Medulla oblongata (tissue), 1 donor: ENCODE data around the gene ELF1.
"Not testable (repeated sequence)": the region's sequence is repeated elsewhere in the genome, so short reads cannot be mapped to it uniquely, and the experiment has no call there.

Source experiments
- DNase-seq: peaks from one replicate; pipeline ENCODE4 v3.0.0-alpha.2; 2015; ENCODE audit errors: extremely low spot score

The ELF1 gene

DNA sequence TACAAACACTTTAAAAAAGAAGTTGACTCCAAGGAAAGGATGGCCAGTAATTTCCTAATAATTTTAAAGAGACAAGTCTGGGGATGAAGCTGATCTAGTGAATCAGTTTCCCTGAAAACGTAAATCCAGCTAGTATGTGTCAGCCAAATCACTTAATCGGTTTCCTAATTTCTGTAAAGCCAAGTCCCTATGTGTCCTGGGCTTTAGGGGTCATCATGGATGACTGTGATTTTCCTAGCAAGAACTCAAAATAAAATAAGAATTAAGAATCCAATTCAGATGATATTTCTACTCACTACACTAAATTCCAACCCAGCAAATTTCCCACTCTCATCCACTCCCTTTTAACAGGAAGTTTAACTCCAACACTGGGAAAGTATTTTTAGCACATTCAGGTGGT is 35.9 kb downstream of the ELF1 start:
- DNase-seq: peak; percentile 55

DNA sequence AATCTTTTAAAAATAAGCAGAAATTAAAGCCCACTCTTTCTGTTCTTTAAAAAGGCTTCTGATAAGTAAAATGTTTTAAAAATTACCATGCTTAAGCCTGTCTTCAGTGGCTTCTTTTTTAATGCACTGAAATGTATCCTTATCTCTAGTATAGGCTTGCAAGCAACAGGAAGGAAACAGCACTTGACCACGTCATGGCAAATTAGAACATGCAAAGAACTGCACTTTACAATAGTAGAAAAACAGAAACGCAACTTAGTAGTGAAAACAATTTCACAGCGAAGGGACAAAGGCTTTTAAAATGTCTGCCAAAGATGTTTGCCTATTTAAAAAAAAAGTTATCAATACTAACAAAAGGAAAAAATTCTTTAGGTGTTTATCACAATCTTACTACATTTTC is 36.3 kb downstream of the ELF1 start:
- peak; percentile 86 for DNase-seq

DNA sequence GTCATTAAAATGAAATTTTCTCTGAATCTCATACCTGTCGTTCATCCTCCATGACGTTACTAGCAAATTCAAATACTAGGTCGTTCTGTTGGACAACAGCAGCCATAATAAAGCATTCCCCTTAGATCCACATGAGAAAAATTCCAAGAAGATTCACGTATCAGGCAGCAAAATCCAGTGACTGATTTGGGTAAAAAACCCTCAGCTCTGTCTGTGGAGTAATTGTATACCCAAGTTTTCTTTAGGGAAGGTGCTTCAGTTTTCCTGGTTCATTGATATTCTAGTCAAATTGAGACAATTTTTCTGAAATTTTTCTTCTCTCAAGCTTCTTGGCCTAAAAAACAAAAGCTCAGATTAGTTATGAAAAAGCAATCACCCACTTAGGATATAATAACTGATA is 37.2 kb downstream of the ELF1 start:
- DNase-seq: no peak

DNA sequence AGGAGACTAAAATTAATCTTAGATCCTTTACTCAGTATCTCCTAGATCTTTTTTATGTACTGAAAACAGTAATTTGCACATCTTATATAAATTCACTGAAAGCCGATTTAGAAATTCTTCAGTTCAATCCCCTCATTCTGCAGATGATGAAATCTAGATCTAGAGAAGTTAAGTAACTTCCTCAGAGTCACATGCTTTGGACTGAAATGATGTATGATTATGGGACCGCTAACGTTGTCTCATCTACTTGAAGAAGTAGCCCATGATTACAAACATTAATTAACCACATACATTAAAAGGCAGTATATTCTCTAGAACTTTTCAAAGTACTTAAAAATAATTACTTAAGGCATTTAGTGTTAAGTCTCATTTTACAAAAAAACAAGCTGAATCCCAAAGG is 37.8 kb downstream of the ELF1 start:
- DNase-seq: peak; percentile 74

DNA sequence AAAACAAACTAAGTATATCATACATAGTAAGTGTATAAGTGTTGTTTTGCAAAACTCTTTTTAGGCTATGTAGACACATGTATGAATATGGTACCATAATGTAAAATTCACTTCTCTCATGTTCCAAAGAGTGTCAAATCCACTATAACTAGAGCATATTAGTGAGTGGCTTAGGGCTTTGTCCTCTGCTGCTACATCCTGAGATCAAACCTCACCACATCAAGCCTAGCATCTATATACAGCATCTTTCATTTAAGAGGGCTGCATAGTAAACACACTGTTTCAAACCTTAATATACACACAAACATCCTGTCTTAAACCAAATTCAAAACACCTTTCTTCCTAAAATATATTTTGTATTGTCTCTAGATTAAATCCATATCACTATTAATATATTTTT is 38.7 kb downstream of the ELF1 start:
- no peak for DNase-seq

DNA sequence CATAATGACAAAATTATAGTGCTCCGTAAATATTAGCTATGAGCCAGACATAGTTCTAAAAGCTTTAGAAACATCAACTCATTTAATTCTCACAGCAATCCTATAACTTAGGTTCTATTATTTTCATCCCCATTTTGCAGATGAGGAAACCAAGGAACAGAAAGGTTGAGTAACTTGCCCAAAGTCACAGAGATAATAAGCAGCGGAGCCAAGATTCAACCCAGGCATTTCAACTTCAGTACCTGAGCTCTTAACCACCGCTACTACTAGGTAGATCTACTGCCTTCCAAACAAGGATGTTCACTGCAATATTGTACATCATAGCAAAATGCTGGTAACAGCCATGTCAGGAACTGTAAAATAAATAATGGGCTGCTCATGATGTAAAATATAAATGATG is 39.9 kb downstream of the ELF1 start:
- no peak for DNase-seq

DNA sequence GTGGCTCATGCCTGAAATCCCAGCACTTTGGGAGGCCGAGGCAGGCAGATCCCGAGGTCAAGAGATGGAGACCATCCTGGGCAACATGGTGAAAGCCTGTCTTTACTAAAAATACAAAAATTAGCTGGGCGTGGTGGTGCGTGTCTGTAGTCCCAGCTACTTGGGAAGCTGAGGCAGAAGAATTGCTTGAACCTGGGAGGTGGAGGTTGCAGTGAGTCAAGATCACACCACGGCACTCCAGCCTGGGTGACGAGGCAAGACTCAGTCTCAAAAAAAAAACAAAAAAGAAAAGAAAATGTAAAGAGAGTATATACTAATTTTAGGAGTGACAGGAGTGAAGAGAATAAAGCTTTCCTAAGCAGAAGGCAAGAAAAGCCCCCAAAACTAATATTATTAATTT is 41.0 kb downstream of the ELF1 start:
- not testable (repeated sequence) for DNase-seq

DNA sequence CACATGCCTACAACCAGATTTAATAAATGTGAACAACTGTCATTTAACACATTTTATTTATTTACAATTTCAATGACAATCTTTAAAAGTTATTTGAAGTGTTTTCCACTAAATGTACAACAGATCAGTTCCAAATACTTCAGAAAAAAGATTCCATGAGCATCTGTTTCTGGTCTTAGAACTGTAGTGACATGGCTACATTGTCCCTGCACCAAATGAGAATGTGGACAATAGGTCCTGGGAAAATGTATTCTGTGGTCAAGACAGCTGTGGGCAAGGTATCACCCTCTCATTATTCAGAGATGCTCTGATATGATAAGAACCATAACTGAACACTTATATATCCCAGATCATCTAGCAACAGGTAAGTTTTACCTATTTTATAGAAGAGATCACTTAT is 43.7 kb downstream of the ELF1 start:
- DNase-seq: no peak

DNA sequence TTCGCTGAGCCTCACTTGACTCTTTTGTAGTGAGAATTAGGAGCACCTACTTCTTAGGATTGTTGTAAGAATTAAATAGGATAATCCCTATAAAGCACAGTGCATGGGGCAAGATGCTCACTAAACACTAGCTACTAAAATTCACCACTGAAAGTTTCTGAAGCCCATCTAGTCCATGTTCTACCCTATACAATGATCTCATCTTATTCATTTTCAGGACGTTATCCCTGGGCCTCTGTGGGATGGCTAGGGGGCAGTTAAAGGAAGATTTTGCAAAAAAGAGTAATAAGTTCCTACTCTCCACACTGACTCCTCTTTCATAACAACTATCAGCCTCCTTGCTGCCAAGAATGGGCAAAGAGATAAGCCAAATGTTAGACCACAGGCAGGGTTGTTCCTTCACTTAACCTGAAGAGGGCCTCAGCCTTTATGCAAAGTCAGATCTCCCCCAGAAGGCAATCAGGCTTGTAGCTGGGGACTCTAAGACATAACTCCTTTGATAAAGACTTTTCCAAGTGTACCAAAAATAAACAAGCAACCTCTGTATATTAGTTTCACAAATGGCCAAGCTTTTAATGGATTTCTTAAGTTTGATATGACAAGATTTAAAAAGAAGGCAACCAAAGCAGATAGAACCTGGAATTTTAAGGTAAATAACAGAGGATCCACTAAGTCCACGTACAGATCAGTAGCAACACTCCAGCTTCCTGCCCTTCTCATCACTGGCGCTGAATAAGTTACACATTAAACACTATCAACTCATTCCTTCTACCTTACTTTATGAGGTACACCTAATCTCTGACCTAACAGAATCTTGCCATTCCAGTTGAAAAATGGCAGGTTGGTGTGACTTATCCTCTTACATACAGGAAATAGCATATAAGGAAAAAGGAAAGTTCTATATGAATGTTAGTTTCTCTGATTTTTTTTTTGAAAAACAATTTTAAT is 44.4 kb downstream of the ELF1 start:
- peak; percentile 63 for DNase-seq

DNA sequence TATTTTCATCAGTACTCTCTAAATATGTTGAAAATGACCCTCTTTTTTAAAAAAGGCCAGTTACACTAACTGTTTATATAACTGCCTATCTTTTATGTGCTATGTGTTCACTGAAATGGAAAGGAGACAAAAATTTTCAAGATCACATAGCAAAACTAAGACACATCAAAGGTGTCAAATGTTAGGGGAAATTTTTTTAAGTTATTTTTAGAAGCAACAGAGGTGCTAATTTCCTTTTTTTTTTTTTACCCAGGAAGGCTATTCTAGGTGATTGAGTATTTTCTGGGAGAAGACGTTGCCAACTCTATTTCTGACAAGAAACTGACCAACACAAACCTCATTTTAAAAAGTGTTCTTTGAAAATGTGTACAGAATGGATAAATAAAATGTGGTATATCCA is 45.7 kb downstream of the ELF1 start:
- DNase-seq: no peak

DNA sequence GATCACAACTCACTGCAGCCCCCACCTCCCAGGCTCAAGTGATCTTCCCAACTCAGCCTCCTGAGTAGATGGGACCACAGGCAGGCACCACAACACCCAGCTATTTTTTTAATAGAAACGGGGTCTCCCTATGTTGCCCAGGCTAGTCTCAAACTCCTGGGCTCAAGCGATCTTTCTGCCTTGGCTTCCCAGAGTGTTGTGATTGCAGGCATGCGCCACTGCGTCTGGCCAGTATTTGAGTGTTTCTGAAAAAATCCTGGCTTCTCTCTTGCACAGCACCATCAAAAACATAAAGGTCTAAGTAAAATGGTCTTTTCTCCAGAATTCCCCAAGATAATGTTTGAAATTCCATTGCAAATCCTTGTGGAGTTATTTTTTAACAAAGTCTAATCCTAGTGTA is 47.8 kb downstream of the ELF1 start:
- no peak for DNase-seq

DNA sequence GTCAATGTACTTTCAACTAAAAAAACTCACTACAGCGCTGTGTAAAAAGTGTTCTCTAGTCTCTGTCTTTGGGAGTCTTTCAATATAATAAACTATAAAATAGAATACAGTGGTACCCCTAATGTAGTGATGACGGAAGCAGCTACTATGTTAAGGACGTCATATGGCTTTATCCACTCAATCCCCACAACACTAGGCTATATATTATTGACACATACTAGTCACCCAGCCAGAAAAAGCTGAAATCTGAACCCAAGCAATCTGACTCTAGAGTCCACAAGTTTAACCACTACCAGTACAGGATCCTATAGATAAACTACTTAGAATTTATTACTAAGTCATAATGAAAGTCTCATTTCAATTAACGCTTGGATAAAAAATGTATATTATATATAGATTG is 48.3 kb downstream of the ELF1 start:
- DNase-seq: no peak

DNA sequence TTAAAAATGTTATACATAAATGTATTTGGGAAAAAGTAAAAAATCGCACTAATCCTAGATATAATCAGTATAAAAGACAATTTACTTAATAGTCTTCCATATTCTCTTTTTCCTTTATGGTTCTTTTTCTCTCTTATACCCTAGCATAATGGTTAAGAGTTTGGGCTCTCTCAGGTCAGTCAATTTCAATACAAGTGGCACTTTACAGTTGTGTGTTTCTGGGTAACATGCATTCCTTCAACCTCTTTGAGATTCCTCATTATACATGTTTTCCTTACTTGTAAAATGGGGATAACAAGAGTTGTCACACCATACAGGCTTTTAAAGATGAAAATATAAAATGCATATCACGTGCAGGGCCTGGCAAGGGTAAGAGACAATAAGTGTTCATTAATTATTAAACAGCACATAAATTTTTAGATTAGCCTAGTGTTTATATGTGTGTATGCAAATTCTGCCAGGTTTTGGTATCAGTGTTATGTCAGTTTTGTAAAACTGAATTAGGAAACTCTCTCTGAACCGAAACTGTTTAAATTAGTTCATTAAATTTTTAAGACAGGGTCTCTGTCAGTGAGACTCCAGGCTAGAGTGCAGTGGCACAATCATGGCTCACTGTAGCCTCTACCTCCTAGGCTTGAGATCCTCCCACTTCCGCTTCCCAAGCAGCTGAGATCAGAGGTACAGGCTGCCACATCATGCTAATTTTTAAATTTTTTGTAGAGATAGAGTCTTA is 49.8 kb downstream of the ELF1 start:
- DNase-seq: no peak

DNA sequence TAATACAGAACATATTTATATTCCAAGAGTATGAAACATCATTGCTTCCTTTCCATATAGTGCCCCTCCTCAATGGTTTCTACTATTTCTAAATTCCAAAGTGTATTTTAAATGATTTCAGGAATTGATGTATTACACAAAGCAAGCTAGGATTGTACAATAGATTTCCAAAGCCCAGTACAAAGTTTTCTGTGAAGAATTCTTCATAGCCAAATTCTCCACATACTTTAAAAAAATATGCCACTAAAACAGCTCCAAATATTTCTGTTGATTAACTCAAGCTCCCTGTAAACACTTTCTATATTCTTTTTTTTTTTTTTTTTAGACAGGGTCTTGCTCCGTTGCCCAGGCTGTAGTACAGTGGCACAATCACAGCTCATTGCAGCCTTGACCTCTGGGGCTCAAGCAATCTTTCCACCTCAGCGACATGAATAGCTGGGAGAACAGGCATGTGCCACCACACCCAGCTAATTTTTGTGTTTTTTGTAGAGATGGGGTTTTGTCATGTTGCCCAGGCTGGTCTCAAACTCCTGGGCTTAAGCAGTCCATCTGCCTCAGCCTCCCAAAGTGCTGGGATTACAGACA is 50.6 kb downstream of the ELF1 start:
- no peak for DNase-seq

DNA sequence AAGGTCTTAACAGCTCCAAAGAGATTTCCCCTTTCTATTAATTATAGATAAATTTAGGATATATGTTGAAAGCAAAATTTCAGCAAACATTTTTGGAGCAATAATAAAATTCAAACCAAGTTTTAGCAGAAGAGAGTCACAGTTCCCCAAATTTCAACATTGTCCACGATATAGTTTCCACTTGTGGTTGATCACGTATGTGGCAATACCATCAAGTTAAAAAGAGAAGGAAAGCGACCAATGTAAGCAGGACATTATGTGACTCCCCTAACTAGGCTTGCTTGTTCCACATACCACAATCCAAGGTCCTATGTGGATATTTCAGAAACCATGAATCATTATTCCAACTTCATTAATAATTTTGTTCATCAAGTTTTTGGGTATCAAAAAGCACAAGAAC is 52.8 kb downstream of the ELF1 start:
- DNase-seq: peak; percentile 60

DNA sequence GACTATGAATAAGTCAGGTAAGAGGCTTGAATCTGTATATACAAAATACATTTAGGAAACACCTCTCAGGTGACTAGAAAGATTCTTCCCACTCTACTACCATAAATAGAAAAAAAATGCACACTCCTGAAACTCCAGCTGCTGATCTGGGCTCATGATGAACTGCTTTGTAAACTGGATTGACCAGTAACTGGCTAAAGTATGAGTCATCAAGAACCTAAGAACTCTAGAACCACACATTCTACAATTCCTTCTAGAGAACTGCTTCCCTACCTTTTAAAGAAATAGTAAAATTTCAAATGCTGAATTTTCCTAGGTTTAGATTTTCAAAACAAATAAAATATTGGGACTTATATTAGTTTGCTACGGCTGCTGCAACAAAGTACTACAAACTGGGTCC is 55.2 kb downstream of the ELF1 start:
- no peak for DNase-seq

DNA sequence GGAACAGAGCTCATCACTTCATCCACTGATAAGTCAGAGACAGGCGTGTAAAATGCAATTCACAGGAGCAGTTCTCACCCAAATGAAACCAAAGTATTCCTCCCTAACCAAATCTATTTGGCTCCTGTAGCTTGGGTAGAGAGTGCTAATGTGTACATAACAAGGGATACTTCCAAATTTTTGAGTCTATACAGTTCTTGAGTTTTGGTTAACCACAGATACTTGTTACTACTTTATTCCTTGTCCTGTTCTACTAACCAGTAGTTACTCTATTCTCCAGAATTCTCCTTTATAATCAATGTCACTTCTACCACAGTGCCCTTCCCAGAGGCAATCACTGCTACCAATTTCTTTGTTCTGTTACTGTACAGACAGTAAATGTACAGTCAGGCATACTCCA is 57.3 kb downstream of the ELF1 start:
- no peak for DNase-seq

DNA sequence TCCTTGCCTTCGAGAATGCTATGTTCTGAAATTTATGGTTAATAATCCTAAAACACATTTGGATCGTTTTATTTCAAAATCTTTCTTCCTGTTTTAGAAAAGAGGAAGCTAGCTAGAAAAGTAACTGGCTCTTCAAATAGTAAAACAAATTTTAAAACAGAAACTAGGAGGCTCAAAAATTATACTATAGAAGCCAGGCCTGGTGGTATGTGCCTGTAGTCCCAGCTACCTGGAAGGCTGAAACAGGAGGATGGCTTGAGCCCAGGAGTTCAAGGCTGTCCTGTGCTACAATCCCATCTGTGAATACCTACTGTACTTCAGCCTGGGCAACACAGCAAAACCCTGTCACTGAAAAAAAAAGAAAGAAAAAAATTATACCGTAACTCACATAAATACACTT is 57.9 kb downstream of the ELF1 start:
- no peak for DNase-seq

DNA sequence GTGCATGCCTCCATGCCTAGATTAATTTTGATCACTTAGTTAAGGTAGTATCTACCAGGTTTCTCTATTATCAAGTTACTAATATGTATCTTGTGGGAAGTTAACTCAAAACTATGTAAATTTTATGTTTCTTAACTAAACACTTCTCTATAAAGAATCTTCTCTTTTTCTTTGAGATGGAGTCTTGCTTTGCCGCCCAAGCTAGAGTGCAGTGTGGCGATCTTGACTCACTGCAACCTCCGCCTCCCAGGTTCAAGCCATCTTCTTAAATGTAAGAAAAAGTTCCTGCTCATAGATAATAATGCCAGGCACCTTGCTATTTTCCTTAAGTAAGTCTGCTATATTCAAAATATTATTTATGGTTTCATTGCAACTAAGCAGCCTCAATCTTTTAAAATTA is 58.4 kb downstream of the ELF1 start:
- DNase-seq: no peak

DNA sequence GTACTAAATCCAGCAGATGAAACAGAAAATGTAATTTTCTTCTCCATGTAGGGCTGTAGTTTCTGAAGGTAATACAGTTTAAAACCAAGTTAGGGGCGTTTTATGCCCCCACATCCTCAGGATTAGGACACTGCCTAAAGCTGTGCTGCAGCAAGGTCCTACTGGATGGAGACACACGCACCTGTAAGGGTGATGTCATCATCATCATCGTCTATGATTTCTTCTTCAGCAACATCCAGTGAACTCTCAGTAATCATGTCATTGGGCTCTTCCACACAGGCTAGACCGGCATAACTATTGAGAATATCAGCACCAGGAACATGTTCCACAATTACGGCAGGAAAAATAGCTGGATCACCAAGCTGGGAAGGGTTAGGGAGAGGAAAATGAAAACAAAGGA is 60.5 kb downstream of the ELF1 start:
- DNase-seq: no peak

DNA sequence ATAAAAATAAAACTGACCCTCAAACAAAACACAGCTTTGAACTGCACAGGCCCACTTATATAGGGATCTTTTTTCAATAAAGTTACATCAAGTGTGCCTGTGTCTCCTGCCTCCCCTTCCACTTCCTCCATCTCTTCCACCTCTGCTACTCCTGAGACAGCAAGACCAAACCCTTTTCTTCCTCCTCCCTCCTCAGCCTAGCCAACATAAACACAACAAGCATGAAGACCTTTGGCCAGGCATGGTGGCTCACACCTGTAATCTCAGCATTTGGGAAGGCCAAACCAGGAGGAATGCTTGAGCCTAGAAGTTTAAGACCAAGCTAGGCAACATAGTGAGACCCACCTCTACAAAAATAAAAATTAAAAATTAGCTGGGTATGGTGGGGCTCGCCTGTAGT is 72.6 kb downstream of the ELF1 start:
- DNase-seq: no peak

DNA sequence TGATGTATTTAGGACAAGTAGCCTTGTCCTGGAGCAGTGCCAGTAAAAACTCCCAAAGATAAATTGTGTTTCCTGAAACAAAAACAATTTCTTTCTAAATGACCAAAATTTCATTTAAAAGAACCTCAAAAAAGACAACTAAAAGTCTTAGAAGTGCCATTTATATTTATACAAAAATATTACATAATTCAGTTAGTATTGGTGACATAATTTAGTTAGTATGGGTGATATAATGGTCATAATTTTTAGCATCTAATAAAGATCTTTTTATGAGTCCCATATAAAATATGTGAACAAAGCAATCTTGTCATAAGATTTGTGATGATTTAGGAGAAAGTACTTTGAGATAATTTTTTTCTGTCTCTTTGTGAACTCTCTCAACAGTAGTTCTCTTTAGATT is 76.0 kb downstream of the ELF1 start:
- no peak for DNase-seq

DNA sequence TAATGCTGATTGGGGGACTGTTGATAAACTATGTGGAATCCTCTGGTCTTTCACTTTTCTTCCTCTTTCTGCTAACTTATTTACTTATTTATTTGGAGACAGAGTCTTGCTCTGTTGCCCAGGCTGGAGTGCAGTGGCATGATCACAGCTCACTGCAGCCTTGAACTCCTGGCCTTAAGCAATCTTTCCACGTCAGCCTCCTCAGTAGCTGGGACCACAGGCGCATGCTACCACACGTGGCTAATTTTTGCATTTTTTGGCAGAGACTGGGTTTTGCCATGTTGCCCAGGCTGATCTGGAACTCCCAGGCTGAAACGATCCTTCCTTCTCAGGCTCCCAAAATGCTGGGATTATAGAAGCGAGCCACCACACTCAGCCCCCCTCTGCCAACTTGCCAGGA is 77.5 kb downstream of the ELF1 start:
- no peak for DNase-seq
